Right lobe of liver (tissue), 6 donors: ENCODE data around the gene SLC66A3. TPM values are rescaled to one million over a fixed set of nuclear protein-coding genes. Genes with fewer than 3 reads are reported as not detected.

Experiments
- ATAC-seq, 4 donors: fragments of 200-7000 bp; cut with Tn5 transposase; one replicate each; pipeline ENCODE4 v1.9.1; 2020; ENCODE audit warnings: mild to moderate bottlenecking in 4 of 4, moderate library complexity in 4 of 4
- DNase-seq, 3 donors: peaks; one replicate each; pipeline ENCODE4 v3.0.0-alpha.2; 2020
- H3K27ac ChIP-seq, 3 donors: fragments of 200-600 bp; one replicate each; pipeline ENCODE4 v1.8.0; 2022
- H3K27me3 ChIP-seq, 2 donors: fragments of 200-600 bp; one replicate each; pipeline ENCODE4 v1.8.0; 2022
- H3K36me3 ChIP-seq, 4 donors: fragments of 200-600 bp; sonication (generic) in 1 of 4; one replicate each; pipeline versions ENCODE4 v1.5.1 to v1.8.0; 2017 to 2022; ENCODE audit warnings: control low read depth in 1 of 4
- H3K4me1 ChIP-seq, 4 donors: fragments of 200-600 bp; sonication (generic) in 1 of 4; one replicate each; pipeline versions ENCODE4 v1.5.1 to v1.8.0; 2017 to 2022; ENCODE audit warnings: control low read depth in 1 of 4
- H3K4me3 ChIP-seq, 3 donors: fragments of 200-600 bp; one replicate each; pipeline ENCODE4 v1.8.0; 2022
- H3K9me3 ChIP-seq, 4 donors: fragments of 200-600 bp; sonication (generic) in 1 of 4; one replicate each; pipeline versions ENCODE4 v1.5.1 to v1.8.0; 2017 to 2022; ENCODE audit warnings: control low read depth in 1 of 4
- POLR2A ChIP-seq: fragments of 450-650 bp; IDR thresholded peaks from one replicate; pipeline ENCODE4 v1.6.1; 2017; ENCODE audit warnings: antibody characterized with exemption, mild to moderate bottlenecking
- WGBS: methylation state at CpG from one replicate; pipeline ENCODE4 v1.1.6; 2018; ENCODE audit warnings: low coverage, low lambda C conversion rate; ENCODE audit not compliant: insufficient coverage; ENCODE audit errors: missing lambda C conversion rate; 5-methylcytosine and 5-hydroxymethylcytosine counted together
- intact Hi-C, 2 donors: fragments of 100-400 bp; cut with DNase I; formaldehyde crosslinking; loops; one replicate each; pipeline versions ENCODE4 v1.11.2 to v1.14.1; 2022
- total RNA-seq, 6 experiments: library from RNA; depleted of rRNA in 2 of 6; stranded (reverse); fragments of >200 nt in 2 of 6; fragmentation: NEBNext Ultra II Directional in 3 of 6; extraction: Animal tissue kit (Norgen Biotek cat#: 25700) in 3 of 6; gene quantifications; one replicate each; pipeline versions ENCODE4 v1.1.0 to v1.2.4, GENCODE V29; 2016 to 2023
- TF ChIP-seq, protein P1 (sequence below), 4 donors: fragments of 200-600 bp in 3 of 4; fragments of 450-650 bp in 1 of 4; IDR thresholded peaks; one replicate each; pipeline versions ENCODE4 v1.5.1 to v1.8.0; 2016 to 2022; ENCODE audit warnings: antibody characterized with exemption in 4 of 4, mild to moderate bottlenecking in 2 of 4
- donor health status: DM: no; HTN: yes; CAD: no.
- donor health status: DM: no; HTN: no; CAD: no.
- donor health status: DM: no; HTN: no; CAD: no.
- donor health status: DM: no; HTN: yes; CAD: no.
- donor health status: DM: no; HTN: yes; CAD: no.

SLC66A3 gene
- total RNA-seq, 6 experiments from 2014 or later = 4.9 to 16.1 (median 8.8) TPM

DNA sequence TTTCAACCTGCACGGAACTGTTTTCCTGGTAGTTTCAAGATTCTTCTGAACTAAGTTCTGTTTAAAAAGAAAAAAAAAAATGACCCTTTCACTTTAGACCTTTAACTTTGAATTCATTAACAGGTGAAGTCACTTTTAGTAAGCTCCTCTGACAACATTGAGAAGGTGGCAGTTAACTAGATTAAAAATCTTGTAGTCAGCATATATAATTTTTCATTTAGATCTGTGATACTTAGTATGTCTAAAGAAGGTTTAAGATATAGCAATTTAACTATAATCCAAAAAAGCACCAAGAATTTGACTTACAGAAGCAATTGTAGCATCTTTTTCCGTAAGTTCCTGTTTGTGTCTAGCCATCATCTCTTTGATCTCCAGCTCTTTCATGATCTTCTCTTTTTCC lies 45.4 kb downstream of the SLC66A3 start:
- Histone ChIP-seq H3K4me1 (no peaks in the 10 kb centered on the region), H3K27me3 (no peaks in the 10 kb centered on the region), H3K36me3 (peaks cover 0 to 61% (median 11%) of the 10 kb centered on the region in 4 donors), H3K4me3 (no peak overlapping the region), H3K27ac (no peak overlapping the region), H3K9me3 (no peaks in the 10 kb centered on the region)
- TF ChIP-seq, protein P1, sequence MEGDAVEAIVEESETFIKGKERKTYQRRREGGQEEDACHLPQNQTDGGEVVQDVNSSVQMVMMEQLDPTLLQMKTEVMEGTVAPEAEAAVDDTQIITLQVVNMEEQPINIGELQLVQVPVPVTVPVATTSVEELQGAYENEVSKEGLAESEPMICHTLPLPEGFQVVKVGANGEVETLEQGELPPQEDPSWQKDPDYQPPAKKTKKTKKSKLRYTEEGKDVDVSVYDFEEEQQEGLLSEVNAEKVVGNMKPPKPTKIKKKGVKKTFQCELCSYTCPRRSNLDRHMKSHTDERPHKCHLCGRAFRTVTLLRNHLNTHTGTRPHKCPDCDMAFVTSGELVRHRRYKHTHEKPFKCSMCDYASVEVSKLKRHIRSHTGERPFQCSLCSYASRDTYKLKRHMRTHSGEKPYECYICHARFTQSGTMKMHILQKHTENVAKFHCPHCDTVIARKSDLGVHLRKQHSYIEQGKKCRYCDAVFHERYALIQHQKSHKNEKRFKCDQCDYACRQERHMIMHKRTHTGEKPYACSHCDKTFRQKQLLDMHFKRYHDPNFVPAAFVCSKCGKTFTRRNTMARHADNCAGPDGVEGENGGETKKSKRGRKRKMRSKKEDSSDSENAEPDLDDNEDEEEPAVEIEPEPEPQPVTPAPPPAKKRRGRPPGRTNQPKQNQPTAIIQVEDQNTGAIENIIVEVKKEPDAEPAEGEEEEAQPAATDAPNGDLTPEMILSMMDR (IDR thresholded peaks at IDR 0.05) = no peak
- intact Hi-C loops = no loop called here
- DNase-seq (no peak), ATAC-seq (no peak)
- 86% methylated on average over 2 of the region's 2 CpGs for WGBS

DNA sequence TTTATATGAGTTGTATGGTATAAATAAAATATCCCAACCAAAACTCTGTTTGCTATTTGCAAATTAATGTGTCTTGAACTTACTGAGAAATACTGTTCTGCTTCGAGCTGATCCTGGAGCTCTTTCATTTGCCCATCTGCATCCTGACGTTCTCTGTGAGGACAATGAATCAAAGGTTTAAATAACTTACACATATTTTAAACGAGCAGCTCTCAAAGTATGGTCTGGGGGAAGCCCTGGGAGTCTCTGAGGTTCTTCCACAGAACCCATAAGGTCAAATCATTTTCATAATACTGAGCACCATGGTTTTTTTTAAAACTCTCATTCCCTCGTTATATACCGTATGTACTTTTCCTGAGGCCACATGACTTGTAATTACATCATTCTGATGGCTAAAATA lies 46.7 kb downstream of the SLC66A3 start:
- no peaks in the 10 kb centered on the region for H3K27me3 ChIP-seq
- no peak overlapping the region for H3K27ac ChIP-seq
- DNase-seq (no peak), ATAC-seq (no peak)
- TF ChIP-seq, protein P1 (IDR thresholded peaks at IDR 0.05) = no peak
- TF ChIP-seq POLR2A = no peak
- H3K9me3 ChIP-seq = no peaks in the 10 kb centered on the region
- no peak overlapping the region for H3K4me3 ChIP-seq
- intact Hi-C loops = no loop called here
- peaks cover 0 to 50% (median 11%) of the 10 kb centered on the region in 4 donors for H3K36me3 ChIP-seq
- no peaks in the 10 kb centered on the region for H3K4me1 ChIP-seq
- 82% methylated on average over 5 of the region's 5 CpGs for WGBS

DNA sequence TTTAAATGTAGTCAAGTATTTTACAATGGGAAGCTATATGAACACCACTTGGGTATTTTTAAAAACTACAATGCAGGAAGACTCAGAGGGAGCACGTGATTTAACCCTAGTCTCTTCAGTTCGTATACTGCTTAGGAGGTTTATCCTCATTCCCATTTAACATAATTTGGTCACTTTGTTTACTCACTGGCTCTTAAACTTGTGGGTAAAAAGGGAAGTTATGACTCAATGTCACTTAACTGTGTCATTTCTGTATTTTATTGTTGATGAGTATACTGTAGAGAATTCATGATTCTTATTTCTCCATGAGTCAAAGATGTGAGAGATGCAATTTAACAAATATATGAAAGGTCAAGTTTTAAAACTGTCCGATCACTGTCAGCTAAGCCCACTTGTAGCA lies 48.2 kb downstream of the SLC66A3 start:
- Histone ChIP-seq H3K9me3 (no peaks in the 10 kb centered on the region), H3K4me1 (no peaks in the 10 kb centered on the region), H3K27ac (no peak overlapping the region), H3K4me3 (no peak overlapping the region), H3K36me3 (peaks cover 0 to 42% (median 17%) of the 10 kb centered on the region in 4 donors), H3K27me3 (no peaks in the 10 kb centered on the region)
- DNase-seq (no peak), ATAC-seq (peak in 2 of 4 donors; percentile 36 to 60)
- intact Hi-C loops = no loop called here
- TF ChIP-seq, protein P1 (IDR thresholded peaks at IDR 0.05) = no peak
- TF ChIP-seq POLR2A = no peak
- 54% methylated on average over 3 of the region's 3 CpGs for WGBS

DNA sequence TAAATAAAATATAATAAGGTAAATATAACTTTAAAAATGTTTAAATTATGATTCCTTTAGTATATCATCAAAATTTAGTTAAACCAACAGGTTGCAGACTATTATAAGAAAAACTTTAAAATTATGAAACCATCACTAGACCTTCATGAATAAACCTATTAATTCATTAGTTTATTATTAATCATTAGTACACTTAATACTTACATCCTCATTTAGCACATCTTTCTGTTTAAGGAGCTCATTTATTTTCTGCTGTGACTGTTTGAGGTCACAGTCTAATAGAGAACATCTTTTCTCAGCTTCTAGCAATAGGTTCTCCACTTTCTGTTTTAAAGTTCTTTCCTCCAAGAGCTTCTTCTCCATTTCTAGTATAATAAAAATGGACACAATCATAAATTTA lies 52.8 kb downstream of the SLC66A3 start:
- H3K9me3 ChIP-seq = no peaks in the 10 kb centered on the region
- intact Hi-C loops = no loop called here
- H3K36me3 ChIP-seq = peaks cover 0 to 19% (median 9%) of the 10 kb centered on the region in 4 donors
- no peaks in the 10 kb centered on the region for H3K4me1 ChIP-seq
- ATAC-seq = no peak
- TF ChIP-seq, protein P1 (IDR thresholded peaks at IDR 0.05) = no peak
- TF ChIP-seq POLR2A = no peak
- H3K27me3 ChIP-seq = no peaks in the 10 kb centered on the region
- DNase-seq = no peak
- H3K27ac ChIP-seq = no peak overlapping the region
- H3K4me3 ChIP-seq = no peak overlapping the region

DNA sequence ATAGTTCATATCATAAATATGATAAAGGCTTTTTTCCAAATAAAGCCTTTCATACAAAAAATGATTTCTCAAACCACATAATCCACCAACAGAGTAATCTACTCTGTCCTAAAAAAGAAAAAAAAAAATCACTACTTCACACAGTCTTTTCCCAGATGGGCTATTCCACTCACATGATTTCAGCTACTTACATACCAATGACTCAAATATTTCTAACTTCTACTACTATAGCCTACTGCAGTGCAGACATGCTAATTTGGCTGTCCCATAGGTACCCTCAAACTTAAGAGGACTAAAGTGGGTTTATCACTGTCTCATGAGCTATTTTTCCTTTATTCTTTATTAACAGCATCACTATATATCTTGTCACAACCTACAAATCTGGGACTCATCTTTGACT lies 57.4 kb downstream of the SLC66A3 start:
- ATAC-seq (no peak), DNase-seq (no peak)
- H3K27me3 ChIP-seq = no peaks in the 10 kb centered on the region
- no peaks in the 10 kb centered on the region for H3K9me3 ChIP-seq
- no peak overlapping the region for H3K27ac ChIP-seq
- no peak for TF ChIP-seq POLR2A
- TF ChIP-seq, protein P1 (IDR thresholded peaks at IDR 0.05) = no peak
- H3K36me3 ChIP-seq = peaks cover 0 to 42% (median 9%) of the 10 kb centered on the region in 4 donors
- H3K4me3 ChIP-seq = no peak overlapping the region
- no peaks in the 10 kb centered on the region for H3K4me1 ChIP-seq
- intact Hi-C loops = loop anchor here in 1 of 2 donors (10.0 kb wide), 1 partner anchor 78 kb away; a partner anchor contains a TSS
